HL-60 (cell line): ENCODE data around the gene INTS7.
"Not testable (repeated sequence)": the region's sequence is repeated elsewhere in the genome, so short reads cannot be mapped to it uniquely, and the experiment has no call there.

ENCODE experiments used
- DNase-seq, 2 experiments: peaks; one replicate each; pipeline ENCODE4 v3.0.0-alpha.2; 2010 to 2020; ENCODE audit warnings: low read depth in 1 of 2, low spot score in 1 of 2
- H3K27ac ChIP-seq: fragments of 250-450 bp; sonication (Bioruptor Pico); replicated peaks from 2 replicates; pipeline ENCODE4 v1.5.1; 2020; ENCODE audit warnings: mild to moderate bottlenecking, moderate library complexity
- H3K27me3 ChIP-seq: fragments of 250-450 bp; sonication (Bioruptor Pico); 2 replicates; pipeline ENCODE4 v1.5.1; 2021; ENCODE audit warnings: mild to moderate bottlenecking, moderate library complexity; ENCODE audit not compliant: insufficient read depth, poor library complexity, severe bottlenecking
- H3K4me3 ChIP-seq: replicated peaks from 2 replicates; pipeline ENCODE4 v1.5.1; 2011; ENCODE audit warnings: mild to moderate bottlenecking, control low read depth, low read length; ENCODE audit not compliant: insufficient read depth
- GABPA ChIP-seq: IDR thresholded peaks from 2 replicates; pipeline ENCODE4 v1.6.1; 2012; ENCODE audit warnings: low read depth
- POLR2AphosphoS5 ChIP-seq: IDR thresholded peaks from 2 replicates; pipeline ENCODE4 v1.6.1; 2012; ENCODE audit warnings: low read depth
- REST ChIP-seq: IDR thresholded peaks from 2 replicates; pipeline ENCODE4 v1.6.1; 2012; ENCODE audit warnings: low read depth; ENCODE audit not compliant: insufficient replicate concordance
- SPI1 ChIP-seq: IDR thresholded peaks from 2 replicates; pipeline ENCODE4 v1.6.1; 2012; ENCODE audit warnings: low read depth, mild to moderate bottlenecking, borderline replicate concordance
- TF ChIP-seq, protein P1 (sequence below): IDR thresholded peaks from one replicate; pipeline ENCODE4 v1.5.1; 2011; ENCODE audit warnings: low read length, control low read depth, inconsistent platforms; ENCODE audit not compliant: insufficient read depth

INTS7 gene

GRCh38 chr1:212009561-212009960 lies 25.8 kb downstream of the INTS7 start:
- TF ChIP-seq, protein P1, sequence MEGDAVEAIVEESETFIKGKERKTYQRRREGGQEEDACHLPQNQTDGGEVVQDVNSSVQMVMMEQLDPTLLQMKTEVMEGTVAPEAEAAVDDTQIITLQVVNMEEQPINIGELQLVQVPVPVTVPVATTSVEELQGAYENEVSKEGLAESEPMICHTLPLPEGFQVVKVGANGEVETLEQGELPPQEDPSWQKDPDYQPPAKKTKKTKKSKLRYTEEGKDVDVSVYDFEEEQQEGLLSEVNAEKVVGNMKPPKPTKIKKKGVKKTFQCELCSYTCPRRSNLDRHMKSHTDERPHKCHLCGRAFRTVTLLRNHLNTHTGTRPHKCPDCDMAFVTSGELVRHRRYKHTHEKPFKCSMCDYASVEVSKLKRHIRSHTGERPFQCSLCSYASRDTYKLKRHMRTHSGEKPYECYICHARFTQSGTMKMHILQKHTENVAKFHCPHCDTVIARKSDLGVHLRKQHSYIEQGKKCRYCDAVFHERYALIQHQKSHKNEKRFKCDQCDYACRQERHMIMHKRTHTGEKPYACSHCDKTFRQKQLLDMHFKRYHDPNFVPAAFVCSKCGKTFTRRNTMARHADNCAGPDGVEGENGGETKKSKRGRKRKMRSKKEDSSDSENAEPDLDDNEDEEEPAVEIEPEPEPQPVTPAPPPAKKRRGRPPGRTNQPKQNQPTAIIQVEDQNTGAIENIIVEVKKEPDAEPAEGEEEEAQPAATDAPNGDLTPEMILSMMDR = no peak
- no peak for TF ChIP-seq GABPA
- no peak for TF ChIP-seq REST
- TF ChIP-seq SPI1 = no peak
- no peak for TF ChIP-seq POLR2AphosphoS5
- Histone ChIP-seq H3K4me3 (no peak overlapping the region), H3K27me3 (no peaks in the 10 kb centered on the region), H3K27ac (no peak overlapping the region)
- DNase-seq = no peak

GRCh38 chr1:212007886-212008285 lies 27.5 kb downstream of the INTS7 start:
- no peak overlapping the region for H3K27ac ChIP-seq
- no peak overlapping the region for H3K4me3 ChIP-seq

GRCh38 chr1:212007178-212007577 lies 28.2 kb downstream of the INTS7 start:
- TF ChIP-seq, protein P1 = no peak
- TF ChIP-seq POLR2AphosphoS5 = no peak
- TF ChIP-seq GABPA = no peak
- no peak for DNase-seq
- Histone ChIP-seq H3K4me3 (no peak overlapping the region), H3K27ac (no peak overlapping the region), H3K27me3 (no peaks in the 10 kb centered on the region)

More at GRCh38 chr1:212007886-212008285, 27.5 kb downstream of the INTS7 start:
- no peak for DNase-seq
- TF ChIP-seq SPI1 = no peak
- no peak for TF ChIP-seq GABPA
- TF ChIP-seq, protein P1 = no peak
- TF ChIP-seq POLR2AphosphoS5 = no peak
- H3K27me3 ChIP-seq = no peaks in the 10 kb centered on the region

- no peak for TF ChIP-seq SPI1
- H3K27ac ChIP-seq = no peak overlapping the region
- no peak for DNase-seq
- H3K4me3 ChIP-seq = no peak overlapping the region
- H3K27me3 ChIP-seq = no peaks in the 10 kb centered on the region
Observed at GRCh38 chr1:212004895-212005608, 30.3 kb downstream of the INTS7 start.

DNA sequence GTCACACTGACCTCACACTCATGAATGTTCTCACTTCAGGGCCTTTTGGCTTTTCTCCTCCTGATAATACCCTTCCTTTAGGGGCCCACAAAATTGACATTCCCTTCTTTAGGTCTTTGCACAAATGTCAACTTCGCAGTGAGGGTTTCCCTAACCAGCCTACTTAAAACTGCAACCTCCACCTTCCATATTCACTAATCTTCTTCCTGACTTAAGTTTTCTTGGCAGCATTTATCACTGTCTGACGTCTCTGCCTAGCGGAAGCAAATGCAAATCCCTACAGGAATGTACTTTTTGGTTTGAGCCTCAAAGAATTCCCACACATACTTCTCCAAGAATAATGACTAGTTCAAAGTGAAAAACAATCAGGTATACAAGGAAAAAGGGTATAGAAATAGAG lies 32.8 kb downstream of the INTS7 start:
- H3K4me3 ChIP-seq = no peak overlapping the region
- H3K27ac ChIP-seq = no peak overlapping the region
- H3K27me3 ChIP-seq = no peaks in the 10 kb centered on the region
- TF ChIP-seq, protein P1 = no peak
- TF ChIP-seq SPI1 (no peak), REST (no peak), POLR2AphosphoS5 (no peak), GABPA (no peak)
- DNase-seq = no peak

GRCh38 chr1:211997426-211997825 lies 37.9 kb downstream of the INTS7 start:
- H3K4me3 ChIP-seq, H3K27ac ChIP-seq, DNase-seq, H3K27me3 ChIP-seq: not testable (repeated sequence)
